GM18505 (cell line): ENCODE results near the gene PPP1R2C.

Experiments used
- ATAC-seq: cut with Tn5 transposase; IDR thresholded peaks from one replicate; pipeline ENCODE4 v1.9.1; 2021; ENCODE audit not compliant: unreplicated experiment
- POLR2A ChIP-seq: IDR thresholded peaks from 4 replicates; pipeline ENCODE4 v1.6.1; 2011; ENCODE audit warnings: borderline replicate concordance; ENCODE audit not compliant: insufficient read depth, insufficient read length; ENCODE audit errors: extremely low read depth

Gene PPP1R2C

GRCh38 chrX:42735250-42735649, 42.7 kb downstream of the PPP1R2C start:
- ATAC-seq, result no peak
- TF ChIP-seq POLR2A, result no peak

GRCh38 chrX:42732506-42732905, 45.5 kb downstream of the PPP1R2C start:
- TF ChIP-seq POLR2A, result no peak
- ATAC-seq, result no peak
